Adrenal gland (tissue), 5 donors: Measurements from ENCODE around the gene PCSK9.

Experiments used
- POLR2A ChIP-seq, 2 donors: fragments of 450-650 bp; IDR thresholded peaks; one replicate each; pipeline ENCODE4 v1.6.1; 2017; ENCODE audit warnings: antibody characterized with exemption in 2 of 2, mild to moderate bottlenecking in 2 of 2, moderate library complexity in 1 of 2
- TF ChIP-seq, protein P1 (sequence below), 6 experiments: fragments of 450-650 bp in 4 of 6; fragments of 200-600 bp in 2 of 6; sonication (generic) in 1 of 6; IDR thresholded peaks; 1 replicate in 5 of 6; 2 replicates in 1 of 6; pipeline versions ENCODE4 v1.5.1 to v1.8.0; 2016 to 2021; ENCODE audit warnings: antibody characterized with exemption in 6 of 6, mild to moderate bottlenecking in 2 of 6, moderate library complexity in 1 of 6
- donor health status: DM: no; HTN: no; CAD: no.

DNA sequence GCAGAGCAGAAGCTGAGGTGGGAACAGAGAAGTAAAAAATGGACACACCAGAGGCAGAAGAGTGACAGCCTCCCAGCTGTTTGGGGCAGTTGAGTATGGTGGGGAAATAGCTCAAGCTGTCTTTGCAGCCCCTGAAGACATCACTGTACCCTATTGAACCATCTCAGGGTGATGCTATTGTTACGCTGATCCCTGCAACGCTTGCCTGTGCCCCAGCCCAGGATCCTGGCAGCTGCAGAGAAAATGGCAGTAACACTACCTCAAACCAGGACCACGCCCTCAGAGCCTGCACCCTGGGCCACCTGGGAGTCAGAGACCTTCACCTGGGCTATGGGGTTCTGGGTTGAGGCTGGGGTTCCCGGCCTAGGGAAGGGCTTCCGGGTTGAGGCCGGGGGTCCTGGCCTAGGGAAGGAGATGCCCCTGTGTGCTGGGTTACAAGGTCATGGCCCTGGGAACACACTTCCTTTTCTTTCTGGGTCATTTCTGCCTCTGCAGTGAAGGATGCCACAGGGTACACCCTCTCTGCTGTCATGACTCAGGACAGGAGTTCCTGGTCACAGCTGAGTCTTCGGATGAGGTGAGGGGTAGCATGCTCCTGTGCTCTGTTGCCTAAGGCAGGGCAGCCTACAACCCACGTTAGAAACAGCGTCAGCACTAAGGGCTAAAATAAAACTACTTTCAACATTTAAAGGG lies 29.0 kb upstream of the PCSK9 start:
- TF ChIP-seq, protein P1, sequence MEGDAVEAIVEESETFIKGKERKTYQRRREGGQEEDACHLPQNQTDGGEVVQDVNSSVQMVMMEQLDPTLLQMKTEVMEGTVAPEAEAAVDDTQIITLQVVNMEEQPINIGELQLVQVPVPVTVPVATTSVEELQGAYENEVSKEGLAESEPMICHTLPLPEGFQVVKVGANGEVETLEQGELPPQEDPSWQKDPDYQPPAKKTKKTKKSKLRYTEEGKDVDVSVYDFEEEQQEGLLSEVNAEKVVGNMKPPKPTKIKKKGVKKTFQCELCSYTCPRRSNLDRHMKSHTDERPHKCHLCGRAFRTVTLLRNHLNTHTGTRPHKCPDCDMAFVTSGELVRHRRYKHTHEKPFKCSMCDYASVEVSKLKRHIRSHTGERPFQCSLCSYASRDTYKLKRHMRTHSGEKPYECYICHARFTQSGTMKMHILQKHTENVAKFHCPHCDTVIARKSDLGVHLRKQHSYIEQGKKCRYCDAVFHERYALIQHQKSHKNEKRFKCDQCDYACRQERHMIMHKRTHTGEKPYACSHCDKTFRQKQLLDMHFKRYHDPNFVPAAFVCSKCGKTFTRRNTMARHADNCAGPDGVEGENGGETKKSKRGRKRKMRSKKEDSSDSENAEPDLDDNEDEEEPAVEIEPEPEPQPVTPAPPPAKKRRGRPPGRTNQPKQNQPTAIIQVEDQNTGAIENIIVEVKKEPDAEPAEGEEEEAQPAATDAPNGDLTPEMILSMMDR (IDR thresholded peaks at IDR 0.05), result no peak
- no peak for TF ChIP-seq POLR2A (IDR thresholded peaks at IDR 0.05)
